NAMALWA (cell line): ENCODE measurements around the gene SLCO1B3.
"Not testable (repeated sequence)": the region's sequence is repeated elsewhere in the genome, so short reads cannot be mapped to it uniquely, and the experiment has no call there.

ENCODE experiments used
- DNase-seq: peaks from one replicate; pipeline ENCODE4 v3.0.0-alpha.2; 2015; ENCODE audit warnings: low spot score

The SLCO1B3 gene, protein sequence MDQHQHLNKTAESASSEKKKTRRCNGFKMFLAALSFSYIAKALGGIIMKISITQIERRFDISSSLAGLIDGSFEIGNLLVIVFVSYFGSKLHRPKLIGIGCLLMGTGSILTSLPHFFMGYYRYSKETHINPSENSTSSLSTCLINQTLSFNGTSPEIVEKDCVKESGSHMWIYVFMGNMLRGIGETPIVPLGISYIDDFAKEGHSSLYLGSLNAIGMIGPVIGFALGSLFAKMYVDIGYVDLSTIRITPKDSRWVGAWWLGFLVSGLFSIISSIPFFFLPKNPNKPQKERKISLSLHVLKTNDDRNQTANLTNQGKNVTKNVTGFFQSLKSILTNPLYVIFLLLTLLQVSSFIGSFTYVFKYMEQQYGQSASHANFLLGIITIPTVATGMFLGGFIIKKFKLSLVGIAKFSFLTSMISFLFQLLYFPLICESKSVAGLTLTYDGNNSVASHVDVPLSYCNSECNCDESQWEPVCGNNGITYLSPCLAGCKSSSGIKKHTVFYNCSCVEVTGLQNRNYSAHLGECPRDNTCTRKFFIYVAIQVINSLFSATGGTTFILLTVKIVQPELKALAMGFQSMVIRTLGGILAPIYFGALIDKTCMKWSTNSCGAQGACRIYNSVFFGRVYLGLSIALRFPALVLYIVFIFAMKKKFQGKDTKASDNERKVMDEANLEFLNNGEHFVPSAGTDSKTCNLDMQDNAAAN

DNA sequence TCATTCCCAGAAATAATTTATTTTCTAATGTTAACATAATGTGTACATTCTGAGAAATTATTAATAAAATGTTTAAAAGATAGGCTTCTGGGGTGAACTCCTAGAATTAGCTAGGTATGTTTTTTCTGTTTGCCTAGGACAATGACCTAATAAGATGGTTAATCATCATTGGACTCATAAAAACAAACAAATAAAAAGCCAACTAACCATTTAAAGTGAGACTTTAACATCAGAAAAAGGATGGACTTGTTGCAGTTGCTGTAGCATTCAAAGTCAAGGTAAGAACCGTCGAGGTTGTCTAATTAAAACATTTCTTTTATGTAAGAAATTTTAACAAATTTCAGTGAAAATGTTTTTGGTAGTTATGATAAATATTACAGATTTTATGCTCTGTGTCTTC lies at the start of gene SLCO1B3:
SLCO1B3 (plus strand) TSS at position 219 of the 400 bp plus-strand sequence. CDS start 5,034 bp downstream, outside the sequence.
- no peak for DNase-seq

DNA sequence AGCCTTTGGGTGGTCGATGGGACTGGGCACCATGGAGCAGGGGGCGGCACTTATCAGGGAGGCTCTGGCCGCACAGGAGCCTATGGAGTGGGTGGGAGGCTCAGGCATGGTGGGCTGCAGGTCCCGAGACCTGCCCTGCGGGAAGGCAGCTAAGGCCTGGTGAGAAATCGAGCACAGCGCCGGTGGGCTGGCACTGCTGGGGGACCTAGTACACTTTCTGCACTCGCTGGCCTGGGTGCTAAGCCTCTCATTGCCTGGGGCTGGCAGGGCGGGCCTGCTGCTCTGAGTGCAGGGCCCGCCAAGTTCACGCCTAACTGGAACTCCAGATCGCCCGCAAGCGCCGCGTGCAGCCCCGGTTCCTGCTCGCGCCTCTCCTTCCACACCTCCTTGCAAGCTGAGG lies 33.1 kb upstream of the SLCO1B3 start:
- DNase-seq: no peak

DNA sequence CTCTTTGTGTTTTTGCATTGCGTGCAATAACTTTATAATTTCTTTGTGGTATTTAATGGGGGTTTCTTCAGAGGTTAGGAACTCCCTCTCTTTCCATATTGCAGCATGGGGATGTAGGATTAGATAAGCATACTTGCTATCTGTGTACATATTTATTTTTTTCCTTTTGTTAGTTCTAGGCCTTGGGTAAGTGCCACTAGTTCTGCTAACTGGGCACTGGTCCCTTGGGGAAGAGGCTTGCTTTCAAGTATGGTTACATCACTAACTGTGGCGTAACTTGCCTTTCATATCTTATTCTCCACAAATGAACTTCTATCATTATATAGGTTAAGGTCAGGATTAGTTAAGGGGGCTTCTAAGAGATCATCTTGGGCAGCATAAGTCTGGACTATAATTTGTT lies 31.5 kb upstream of the SLCO1B3 start:
- DNase-seq: no peak

DNA sequence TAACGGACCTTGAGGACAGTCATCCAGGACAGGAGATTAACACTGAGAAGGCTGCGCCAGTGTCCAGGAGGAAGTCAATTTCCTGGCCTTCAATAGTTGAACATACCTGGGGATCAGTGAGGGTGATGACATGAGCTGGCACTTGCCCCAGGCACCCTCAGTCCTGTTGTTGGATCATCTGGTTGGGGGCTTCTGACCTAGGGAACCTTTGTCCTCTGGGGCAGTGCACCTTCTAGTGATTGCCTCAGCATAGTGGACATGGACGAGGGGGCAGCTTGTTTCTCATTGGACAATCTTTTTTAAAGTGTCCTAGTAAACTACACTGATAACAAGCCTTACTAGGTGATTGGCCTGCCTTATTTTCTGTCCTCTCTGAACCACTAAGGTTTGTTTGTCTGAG lies 30.5 kb upstream of the SLCO1B3 start:
- DNase-seq: not testable (repeated sequence)

DNA sequence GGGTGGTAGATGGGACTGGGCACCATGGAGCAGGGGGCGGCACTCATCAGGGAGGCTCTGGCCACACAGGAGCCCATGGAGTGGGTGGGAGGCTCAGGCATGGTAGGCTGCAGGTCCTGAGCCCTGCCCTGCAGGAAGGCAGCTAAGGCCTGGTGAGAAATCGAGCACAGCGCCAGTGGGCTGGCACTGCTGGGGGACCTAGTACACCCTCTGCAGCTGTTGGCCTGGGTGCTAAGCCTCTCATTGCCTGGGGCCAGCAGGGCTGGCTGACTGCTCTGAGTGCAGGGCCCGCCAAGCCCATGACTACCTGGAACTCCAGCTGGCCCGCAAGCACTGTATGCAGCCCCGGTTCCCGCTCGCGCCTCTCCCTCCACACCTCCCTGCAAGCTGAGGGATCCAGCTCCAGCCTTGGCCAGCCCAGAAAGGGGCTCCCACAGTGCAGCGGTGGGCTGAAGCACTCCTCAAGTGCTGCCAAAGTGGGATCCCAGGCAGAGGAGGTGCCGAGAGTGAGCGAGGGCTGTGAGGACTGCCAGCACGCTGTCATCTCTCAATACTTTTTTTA lies 26.6 kb upstream of the SLCO1B3 start:
- DNase-seq: not testable (repeated sequence)

DNA sequence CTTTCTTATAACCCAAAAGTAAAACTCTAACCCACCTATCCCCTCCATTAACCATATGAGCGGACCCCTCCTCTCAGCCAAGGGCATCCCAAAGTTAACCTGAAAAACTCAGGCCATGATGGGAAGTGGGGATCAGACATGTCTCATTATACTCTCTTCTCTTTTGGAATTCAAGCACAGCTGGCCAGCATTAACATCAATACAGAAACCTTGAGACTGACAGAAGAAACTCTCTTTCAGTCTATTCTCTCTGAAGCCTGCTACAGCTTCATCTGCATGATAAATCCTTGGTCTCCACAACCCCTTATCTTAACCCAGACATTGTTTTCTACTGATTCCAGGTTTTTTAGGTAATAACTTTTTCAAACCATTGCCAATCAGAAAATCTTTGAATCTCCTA lies 17.5 kb upstream of the SLCO1B3 start:
- DNase-seq: no peak

DNA sequence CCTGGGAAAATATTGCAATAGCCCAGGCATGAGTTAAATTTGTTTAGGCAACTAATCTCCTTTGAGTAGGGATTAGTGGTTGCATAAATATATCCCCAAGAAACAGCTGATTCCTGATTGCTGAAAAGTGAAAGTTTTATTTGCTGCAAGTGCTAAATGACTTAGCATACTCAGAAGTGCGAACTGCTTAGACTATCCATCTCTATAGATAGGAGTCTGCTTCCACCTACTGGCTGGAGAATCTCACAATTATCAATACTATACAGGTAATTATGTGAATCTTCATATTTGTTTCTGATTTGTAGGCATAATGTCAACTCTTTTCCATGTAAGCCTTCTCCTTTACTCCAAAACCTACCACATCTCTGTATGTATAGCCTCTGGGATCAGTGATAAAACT lies 12.0 kb upstream of the SLCO1B3 start:
- DNase-seq: peak; percentile 13

DNA sequence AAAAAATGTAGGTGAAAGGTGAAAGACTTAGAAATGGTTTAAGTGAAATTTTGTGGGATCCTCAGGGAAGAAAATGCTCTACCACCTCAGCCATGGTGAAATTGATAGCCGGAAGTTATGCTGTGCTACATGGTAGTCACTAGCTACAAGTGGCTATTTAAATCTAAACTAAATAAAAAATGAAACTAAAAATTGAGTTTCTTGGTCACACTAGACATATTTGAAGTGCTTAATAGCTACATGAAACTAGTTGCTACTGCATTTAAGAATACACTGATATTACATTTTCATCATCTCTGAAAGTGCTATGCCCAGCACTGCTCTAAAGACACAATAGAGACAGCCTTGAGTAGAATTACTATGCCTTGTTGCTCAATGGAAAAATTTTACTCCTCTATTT lies 10.3 kb upstream of the SLCO1B3 start:
- DNase-seq: no peak

DNA sequence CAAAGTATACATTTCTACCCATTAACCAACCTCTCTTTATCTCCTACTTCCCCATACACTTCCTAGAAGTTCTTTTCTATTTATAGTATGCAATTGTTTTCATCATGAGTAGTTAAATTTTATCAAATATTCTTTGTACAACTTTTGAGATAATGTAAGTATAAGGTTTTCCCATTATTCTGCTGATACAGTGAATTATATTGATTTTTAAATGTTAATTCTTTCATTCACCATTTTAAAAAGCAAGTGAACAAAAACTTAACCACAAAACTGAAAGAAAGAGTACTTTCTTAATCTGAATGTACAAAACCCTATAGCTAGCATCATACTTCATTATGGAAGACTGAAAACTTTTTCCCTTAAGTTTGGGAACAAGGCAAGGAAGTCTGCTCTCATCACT lies 9.5 kb upstream of the SLCO1B3 start:
- no peak for DNase-seq

DNA sequence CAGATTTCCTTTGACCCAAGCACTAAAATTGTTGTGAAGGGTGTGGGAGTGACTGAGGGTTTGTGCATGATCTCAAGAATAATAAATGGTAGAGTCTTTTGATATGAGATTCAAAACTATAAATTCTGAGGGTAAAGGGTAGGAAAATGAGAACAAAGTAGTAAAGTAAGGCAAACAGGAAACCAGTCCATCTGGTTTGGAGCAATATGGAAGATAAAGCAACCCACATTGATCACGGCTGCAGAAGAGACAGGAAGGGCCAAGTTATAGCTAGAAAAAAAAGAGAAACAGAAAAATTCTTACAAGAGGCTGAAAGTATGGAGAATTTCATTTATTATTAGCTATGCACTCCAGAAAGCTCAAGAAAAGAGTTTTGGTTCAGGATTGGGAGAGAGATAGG lies 4.6 kb upstream of the SLCO1B3 start:
- DNase-seq: no peak

DNA sequence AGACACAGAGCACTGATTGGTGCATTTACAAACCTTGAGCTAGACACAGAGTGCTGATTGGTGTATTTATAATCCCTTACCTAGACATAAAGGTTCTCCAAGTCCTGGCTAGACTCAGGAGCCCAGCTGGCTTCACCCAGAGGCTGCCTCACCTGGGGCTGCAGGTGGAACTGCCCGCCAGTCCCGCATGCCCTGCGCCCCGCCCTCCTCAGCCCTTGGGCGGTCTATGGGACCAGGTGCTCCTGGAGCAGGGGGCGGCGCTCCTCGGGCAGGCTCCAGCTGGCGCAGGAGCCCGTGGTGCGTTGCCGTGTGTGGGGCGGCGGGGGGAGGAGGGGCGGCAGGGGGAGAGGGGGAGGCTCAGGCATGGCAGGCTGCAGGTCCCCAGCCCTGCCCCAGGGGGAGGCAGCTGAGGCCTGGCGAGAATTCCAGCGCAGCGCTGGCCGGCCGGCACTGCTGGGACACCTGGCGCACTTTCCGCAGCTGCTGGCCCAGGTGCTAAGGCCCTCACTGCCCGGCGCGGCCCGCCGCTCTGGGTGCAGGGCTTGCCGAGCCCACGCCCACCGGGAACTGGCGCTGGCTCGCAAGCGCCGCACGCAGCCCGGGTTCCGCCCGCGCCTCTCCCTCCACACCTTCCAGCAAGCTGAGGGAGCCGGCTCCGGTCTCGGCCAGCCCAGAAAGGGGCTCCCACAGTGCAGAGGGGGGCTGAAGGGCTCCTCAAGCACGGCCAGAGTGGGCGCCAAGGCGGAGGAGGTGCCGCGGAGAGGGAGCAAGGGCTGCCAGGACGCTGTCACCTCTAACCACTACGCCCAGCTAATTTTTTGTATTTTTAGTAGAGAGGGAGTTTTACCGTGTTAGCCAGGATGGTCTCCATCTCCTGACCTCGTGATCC lies 3.1 kb upstream of the SLCO1B3 start:
- DNase-seq: no peak

DNA sequence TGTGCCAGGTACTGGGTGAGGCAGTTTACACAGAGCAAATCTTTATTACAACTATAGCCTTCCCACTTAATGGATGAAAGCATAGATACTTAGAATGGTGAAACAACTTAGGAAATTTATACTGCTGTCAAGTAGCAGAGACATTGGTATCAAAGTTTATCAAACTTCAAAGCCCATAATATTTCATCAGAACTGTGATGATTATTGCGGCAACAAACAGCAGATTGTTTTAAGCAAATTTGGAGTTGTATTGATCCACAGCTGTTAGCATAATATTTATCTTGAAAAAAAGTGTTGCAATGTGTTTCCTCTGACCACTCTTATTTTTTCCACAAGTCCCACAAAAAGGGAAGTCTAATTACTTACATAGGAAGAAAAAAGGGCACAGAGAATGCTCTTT lies 2.0 kb upstream of the SLCO1B3 start:
- DNase-seq: no peak

DNA sequence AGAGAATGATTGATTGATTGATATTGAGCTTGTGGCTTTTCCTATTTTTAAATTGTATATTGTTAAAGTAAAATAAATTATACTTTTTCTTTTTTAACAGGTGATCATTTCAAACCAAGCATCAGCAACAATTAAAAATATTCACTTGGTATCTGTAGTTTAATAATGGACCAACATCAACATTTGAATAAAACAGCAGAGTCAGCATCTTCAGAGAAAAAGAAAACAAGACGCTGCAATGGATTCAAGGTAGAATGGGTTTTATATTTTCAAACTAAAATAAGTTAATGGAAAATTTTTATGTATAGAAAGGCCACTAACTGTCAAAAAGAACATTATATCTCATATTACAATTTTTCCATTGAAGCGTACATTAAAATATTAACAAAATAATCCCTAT lies 5.1 kb downstream of the SLCO1B3 start:
- DNase-seq: no peak

DNA sequence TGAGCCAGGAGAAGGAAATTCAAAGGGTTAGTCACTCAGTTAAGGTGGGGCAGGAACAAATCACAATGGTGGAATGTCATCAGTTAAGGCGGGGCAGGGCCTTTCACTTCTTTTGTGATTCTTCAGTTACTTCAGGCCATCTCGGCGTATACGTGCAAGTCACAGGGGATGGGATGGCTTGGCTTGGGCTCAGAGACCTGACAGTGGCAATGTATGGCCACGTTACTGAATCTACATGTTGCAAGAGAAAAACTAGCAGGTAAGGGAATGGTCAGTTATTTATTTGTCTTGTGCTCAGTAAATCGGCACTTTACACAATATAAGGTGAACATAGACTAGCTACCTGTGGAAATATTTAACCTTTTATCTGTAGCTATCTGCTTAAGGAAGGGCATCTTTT lies 11.9 kb downstream of the SLCO1B3 start:
- DNase-seq: no peak

DNA sequence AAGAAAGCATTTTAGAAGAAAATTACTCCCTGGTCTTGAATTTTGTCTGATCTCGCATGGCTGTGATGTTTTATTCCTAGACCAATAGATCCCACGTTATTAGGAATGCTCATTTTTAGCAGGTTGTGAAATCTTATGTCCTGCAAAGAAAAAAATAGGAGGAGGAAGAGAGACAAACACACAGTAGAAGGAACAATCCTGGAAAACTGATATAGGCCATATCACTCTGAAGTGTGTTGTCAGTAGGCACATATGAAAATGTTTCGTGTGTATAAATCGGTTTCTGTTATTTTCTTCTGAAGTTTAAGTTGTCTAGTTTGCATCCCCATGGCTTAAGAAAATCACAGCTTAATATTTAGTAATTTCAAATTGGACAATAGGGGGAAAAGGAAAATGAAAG lies 12.4 kb downstream of the SLCO1B3 start:
- DNase-seq: no peak

DNA sequence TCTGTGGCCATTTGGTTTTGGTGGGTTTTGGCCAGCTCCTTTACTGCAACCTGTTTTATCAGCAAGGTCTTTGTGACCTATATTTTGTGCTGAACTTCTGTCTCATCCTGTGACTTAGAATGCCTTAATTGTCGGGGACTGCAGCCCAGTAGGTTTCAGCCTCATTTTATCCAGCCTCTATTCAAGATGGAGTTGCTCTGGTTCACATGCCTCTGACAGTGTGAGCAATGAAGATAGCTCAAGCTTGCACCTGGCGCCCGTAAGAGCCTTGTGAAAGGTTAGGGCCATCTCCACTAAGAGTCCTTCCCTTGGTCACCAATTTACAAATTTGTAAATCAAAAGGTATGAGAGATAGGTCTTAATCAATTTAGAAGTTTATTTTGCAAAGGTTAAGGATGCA lies 19.4 kb downstream of the SLCO1B3 start:
- no peak for DNase-seq

DNA sequence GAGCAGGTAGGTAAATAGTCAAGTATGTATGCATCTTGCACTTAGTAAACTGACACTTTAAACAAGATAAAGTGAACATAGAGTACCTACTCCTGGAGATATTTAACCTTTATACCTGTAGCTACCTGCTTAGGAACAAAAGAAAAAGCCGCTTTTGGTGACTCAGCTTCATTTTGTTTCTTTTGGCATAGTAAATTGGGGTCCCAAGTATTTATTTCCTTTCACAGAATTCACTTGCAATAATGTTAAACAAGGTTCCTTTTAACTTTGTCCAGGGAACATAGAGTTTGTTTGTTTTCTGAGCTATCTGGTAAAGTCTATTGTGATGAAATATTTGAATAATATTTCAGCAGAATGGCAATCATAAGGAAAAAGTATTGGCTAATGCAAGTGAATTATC lies 20.0 kb downstream of the SLCO1B3 start:
- DNase-seq: no peak

DNA sequence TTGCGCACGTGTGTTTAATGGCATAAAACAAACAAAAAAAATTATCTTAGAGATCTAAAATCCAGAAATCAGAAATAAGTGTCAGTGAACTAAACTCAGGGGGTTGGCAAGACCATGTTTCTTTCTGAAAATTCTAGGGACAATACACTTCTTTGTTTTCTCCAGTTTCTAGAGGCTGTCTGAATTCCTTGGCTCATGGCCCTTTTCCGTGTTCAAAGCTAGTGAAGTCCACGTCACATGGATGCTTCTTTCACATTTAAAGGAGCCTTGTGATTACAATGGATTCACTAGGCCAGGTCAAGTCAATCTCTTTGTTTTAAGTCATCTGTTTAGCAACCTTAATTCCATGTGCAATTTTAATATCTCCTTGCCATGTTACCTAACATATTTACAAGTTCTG lies 22.4 kb downstream of the SLCO1B3 start:
- no peak for DNase-seq

DNA sequence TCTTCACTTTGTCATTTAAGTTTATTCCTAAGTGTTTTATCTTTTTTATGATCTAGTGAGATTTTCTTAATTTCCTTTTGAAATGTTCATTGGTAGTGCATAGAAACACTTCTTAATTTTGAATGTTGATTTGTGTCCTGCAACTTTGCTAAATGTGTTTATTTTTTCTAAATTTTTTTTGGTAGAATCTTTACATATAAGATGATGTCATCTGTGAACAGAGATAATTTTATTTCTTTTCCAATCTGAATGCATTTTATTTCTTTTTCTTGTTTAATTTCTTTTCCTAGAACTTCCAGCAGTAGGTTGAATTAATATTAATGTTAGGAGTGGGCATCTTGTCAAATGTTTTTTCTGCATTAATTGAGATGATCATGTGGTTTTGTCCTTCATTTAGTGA lies 42.1 kb downstream of the SLCO1B3 start:
- DNase-seq: no peak

DNA sequence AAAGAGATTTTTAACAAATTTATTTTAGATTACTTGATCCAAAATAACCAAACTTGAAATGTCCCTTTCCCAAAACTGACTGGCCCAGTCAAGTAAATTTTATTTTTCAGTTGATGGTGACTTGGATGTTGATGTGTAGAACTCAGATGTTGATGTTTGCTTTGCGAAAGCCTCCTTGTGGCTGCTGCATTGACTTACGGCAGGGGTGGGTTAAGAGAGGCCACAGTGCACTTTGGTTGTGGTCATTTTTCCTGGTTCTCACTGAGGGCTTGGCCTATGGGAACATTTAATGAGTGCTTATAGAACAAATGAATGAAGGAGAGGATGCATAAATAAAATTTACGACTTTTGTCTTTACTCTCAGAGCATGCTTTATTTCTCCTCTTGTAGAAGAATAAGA lies 52.6 kb downstream of the SLCO1B3 start:
- no peak for DNase-seq

DNA sequence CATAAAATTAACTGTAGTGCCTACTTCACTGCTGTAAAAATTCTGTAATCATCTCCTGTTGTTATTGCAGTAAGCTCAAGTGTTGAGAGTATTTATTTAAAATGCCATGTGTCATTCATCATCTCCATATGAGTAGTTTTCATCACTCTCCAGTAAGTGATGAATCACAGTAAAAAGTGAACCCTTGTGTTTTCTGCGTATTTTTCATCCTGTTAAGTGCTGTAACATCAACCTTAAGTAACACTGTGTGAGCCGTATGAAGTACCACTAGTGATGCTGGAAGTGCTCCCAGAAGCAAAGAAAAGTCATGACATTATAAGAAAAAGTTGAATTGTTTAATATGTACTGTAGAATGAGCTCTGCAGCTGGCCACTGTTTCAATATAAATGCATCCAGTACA lies 55.4 kb downstream of the SLCO1B3 start:
- no peak for DNase-seq

DNA sequence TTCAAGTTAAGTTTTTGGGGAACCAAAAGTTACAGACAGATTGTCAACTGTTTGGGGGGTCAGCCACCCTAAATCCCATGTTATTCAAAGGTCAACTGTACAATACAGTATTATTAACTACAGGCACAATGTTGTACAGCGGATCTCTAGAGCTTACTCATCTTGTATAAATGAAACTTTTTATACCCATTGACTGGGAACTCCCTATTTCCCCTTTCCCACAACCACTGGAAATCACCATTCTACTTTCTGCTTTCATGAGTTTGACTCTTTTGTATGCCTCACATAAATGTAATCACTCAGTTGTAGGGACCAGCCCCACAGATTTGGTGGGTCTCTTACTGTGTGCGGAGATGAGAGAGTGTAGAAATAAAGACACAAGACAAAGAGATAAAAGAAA lies 57.8 kb downstream of the SLCO1B3 start:
- DNase-seq: no peak
